GM10847 (cell line): Measurements from ENCODE around the gene EPC2.

Source experiments
- POLR2A ChIP-seq: IDR thresholded peaks from 2 replicates; pipeline ENCODE4 v1.6.1; 2011; ENCODE audit not compliant: insufficient read length; ENCODE audit errors: extremely low read depth

Gene EPC2

GRCh38 chr2:148696985-148697384 is 52.4 kb downstream of the EPC2 start:
- TF ChIP-seq POLR2A: no peak

- no peak for TF ChIP-seq POLR2A
These were observed 55.3 kb downstream of the EPC2 start for GRCh38 chr2:148699830-148700229.

- TF ChIP-seq POLR2A: no peak
These were observed 56.5 kb downstream of the EPC2 start for GRCh38 chr2:148701039-148701438.

GRCh38 chr2:148701877-148702276 is 57.3 kb downstream of the EPC2 start:
- TF ChIP-seq POLR2A: no peak

GRCh38 chr2:148702475-148702874 is 57.9 kb downstream of the EPC2 start:
- no peak for TF ChIP-seq POLR2A

GRCh38 chr2:148704247-148704646 is 59.7 kb downstream of the EPC2 start:
- no peak for TF ChIP-seq POLR2A

- TF ChIP-seq POLR2A: no peak
These were observed 71.9 kb downstream of the EPC2 start for GRCh38 chr2:148716378-148716920.

GRCh38 chr2:148718039-148718438 is 73.5 kb downstream of the EPC2 start:
- no peak for TF ChIP-seq POLR2A

- no peak for TF ChIP-seq POLR2A
These were observed 74.7 kb downstream of the EPC2 start for GRCh38 chr2:148719195-148719749.

GRCh38 chr2:148719941-148720436 is 75.4 kb downstream of the EPC2 start:
- TF ChIP-seq POLR2A: no peak

- TF ChIP-seq POLR2A: no peak
These were observed 76.0 kb downstream of the EPC2 start for GRCh38 chr2:148720501-148721001.

- no peak for TF ChIP-seq POLR2A
These were observed 77.0 kb downstream of the EPC2 start for GRCh38 chr2:148721520-148721931.

- no peak for TF ChIP-seq POLR2A
These were observed 77.6 kb downstream of the EPC2 start for GRCh38 chr2:148721991-148722777.

GRCh38 chr2:148725564-148725963 is 81.0 kb downstream of the EPC2 start:
- TF ChIP-seq POLR2A: no peak

GRCh38 chr2:148726228-148726627 is 81.7 kb downstream of the EPC2 start:
- TF ChIP-seq POLR2A: no peak

- no peak for TF ChIP-seq POLR2A
These were observed 85.5 kb downstream of the EPC2 start for GRCh38 chr2:148730085-148730484.
